ENCODE data around the gene IL11.

GRCh38 chr19:55370305-55370988 is at the start of gene IL11:
- TF ChIP-seq POLR2A (IDR thresholded peaks at IDR 0.05) (no peak), CTCF (IDR thresholded peaks at IDR 0.05 in 4 of 5, conservative IDR thresholded peaks at IDR 0.05 in 1 of 5) (no peak)
